ENCODE data around the gene PITHD1.

GRCh38 chr1:23776217-23776616 is 2.0 kb upstream of the PITHD1 start:
- TF ChIP-seq RAD21 (IDR thresholded peaks at IDR 0.05; ENCODE audit: low read depth) (no peak), TCF12 (IDR thresholded peaks at IDR 0.05; ENCODE audit: low read depth) (no peak), EP300 (IDR thresholded peaks at IDR 0.05; ENCODE audit: borderline replicate concordance) (no peak), YY1 (IDR thresholded peaks at IDR 0.05; ENCODE audit: low read depth) (no peak), TEAD4 (IDR thresholded peaks at IDR 0.05) (no peak), EGR1 (IDR thresholded peaks at IDR 0.05) (no peak), MAX (IDR thresholded peaks at IDR 0.05) (no peak), TAF1 (IDR thresholded peaks at IDR 0.05; ENCODE audit: low read depth) (no peak), ZBTB7A (IDR thresholded peaks at IDR 0.05; ENCODE audit: low read depth) (no peak), CEBPB (IDR thresholded peaks at IDR 0.05) (no peak), FOXM1 (IDR thresholded peaks at IDR 0.05; ENCODE audit: borderline replicate concordance, low read depth) (no peak)
- TF ChIP-seq, protein P1, sequence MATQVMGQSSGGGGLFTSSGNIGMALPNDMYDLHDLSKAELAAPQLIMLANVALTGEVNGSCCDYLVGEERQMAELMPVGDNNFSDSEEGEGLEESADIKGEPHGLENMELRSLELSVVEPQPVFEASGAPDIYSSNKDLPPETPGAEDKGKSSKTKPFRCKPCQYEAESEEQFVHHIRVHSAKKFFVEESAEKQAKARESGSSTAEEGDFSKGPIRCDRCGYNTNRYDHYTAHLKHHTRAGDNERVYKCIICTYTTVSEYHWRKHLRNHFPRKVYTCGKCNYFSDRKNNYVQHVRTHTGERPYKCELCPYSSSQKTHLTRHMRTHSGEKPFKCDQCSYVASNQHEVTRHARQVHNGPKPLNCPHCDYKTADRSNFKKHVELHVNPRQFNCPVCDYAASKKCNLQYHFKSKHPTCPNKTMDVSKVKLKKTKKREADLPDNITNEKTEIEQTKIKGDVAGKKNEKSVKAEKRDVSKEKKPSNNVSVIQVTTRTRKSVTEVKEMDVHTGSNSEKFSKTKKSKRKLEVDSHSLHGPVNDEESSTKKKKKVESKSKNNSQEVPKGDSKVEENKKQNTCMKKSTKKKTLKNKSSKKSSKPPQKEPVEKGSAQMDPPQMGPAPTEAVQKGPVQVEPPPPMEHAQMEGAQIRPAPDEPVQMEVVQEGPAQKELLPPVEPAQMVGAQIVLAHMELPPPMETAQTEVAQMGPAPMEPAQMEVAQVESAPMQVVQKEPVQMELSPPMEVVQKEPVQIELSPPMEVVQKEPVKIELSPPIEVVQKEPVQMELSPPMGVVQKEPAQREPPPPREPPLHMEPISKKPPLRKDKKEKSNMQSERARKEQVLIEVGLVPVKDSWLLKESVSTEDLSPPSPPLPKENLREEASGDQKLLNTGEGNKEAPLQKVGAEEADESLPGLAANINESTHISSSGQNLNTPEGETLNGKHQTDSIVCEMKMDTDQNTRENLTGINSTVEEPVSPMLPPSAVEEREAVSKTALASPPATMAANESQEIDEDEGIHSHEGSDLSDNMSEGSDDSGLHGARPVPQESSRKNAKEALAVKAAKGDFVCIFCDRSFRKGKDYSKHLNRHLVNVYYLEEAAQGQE (IDR thresholded peaks at IDR 0.05; ENCODE audit: low read depth), result no peak

All from Ishikawa (cell line).